ENCODE results near the gene MED12L. TPM values are rescaled to one million over a fixed set of nuclear protein-coding genes. Genes with fewer than 3 reads are reported as not detected.

The MED12L gene
- total RNA-seq, 1 donor from 2014 or later: 0.29 TPM

- peak; percentile 41 for DNase-seq (ENCODE audit: extremely low read depth, low read depth, low spot score)
Measured at GRCh38 chr3:151439652-151440125, 354.2 kb downstream of the MED12L start.

GRCh38 chr3:151440940-151441339, 355.5 kb downstream of the MED12L start:
- no peak for DNase-seq (ENCODE audit: extremely low read depth, low read depth, low spot score)

GRCh38 chr3:151443583-151443982, 358.1 kb downstream of the MED12L start:
- no peak for DNase-seq (ENCODE audit: extremely low read depth, low read depth, low spot score)

- DNase-seq (ENCODE audit: extremely low read depth, low read depth, low spot score): no peak
Measured at GRCh38 chr3:151445273-151446001, 360.0 kb downstream of the MED12L start.

- no peak for DNase-seq (ENCODE audit: extremely low read depth, low read depth, low spot score)
Measured at GRCh38 chr3:151446002-151446340, 360.5 kb downstream of the MED12L start.

GRCh38 chr3:151452368-151452767, 366.9 kb downstream of the MED12L start:
- DNase-seq (ENCODE audit: extremely low read depth, low read depth, low spot score): no peak

- DNase-seq (ENCODE audit: extremely low read depth, low read depth, low spot score): no peak
Measured at GRCh38 chr3:151452841-151453240, 367.4 kb downstream of the MED12L start.

GRCh38 chr3:151456065-151456464, 370.6 kb downstream of the MED12L start:
- DNase-seq (ENCODE audit: extremely low read depth, low read depth, low spot score): no peak

GRCh38 chr3:151459358-151459757, 373.9 kb downstream of the MED12L start:
- DNase-seq (ENCODE audit: extremely low read depth, low read depth, low spot score): no peak

- no peak for DNase-seq (ENCODE audit: extremely low read depth, low read depth, low spot score)
Measured at GRCh38 chr3:151460228-151460627, 374.8 kb downstream of the MED12L start.

GRCh38 chr3:151460774-151461450, 375.4 kb downstream of the MED12L start, which contains the start of gene IGSF10:
Gene IGSF10, minus strand, starts transcription at chr3:151461061. Its CDS starts 2,352 bp downstream, at chr3:151458709.
- no peak for DNase-seq (ENCODE audit: extremely low read depth, low read depth, low spot score)

GRCh38 chr3:151462278-151462780, 376.9 kb downstream of the MED12L start:
- no peak for DNase-seq (ENCODE audit: extremely low read depth, low read depth, low spot score)

- no peak for DNase-seq (ENCODE audit: extremely low read depth, low read depth, low spot score)
Measured at GRCh38 chr3:151462991-151463390, 377.5 kb downstream of the MED12L start.

GRCh38 chr3:151467069-151467468, 381.6 kb downstream of the MED12L start:
- no peak for DNase-seq (ENCODE audit: extremely low read depth, low read depth, low spot score)

GRCh38 chr3:151468284-151468917, 382.9 kb downstream of the MED12L start:
- DNase-seq (ENCODE audit: extremely low read depth, low read depth, low spot score): peak; percentile 50

GRCh38 chr3:151476344-151477018, 391.0 kb downstream of the MED12L start:
- DNase-seq (ENCODE audit: extremely low read depth, low read depth, low spot score): no peak

GRCh38 chr3:151477591-151478334, 392.3 kb downstream of the MED12L start:
- DNase-seq (ENCODE audit: extremely low read depth, low read depth, low spot score): no peak

- no peak for DNase-seq (ENCODE audit: extremely low read depth, low read depth, low spot score)
Measured at GRCh38 chr3:151478335-151478697, 392.9 kb downstream of the MED12L start.

GRCh38 chr3:151479452-151479851, 394.0 kb downstream of the MED12L start:
- no peak for DNase-seq (ENCODE audit: extremely low read depth, low read depth, low spot score)

- DNase-seq (ENCODE audit: extremely low read depth, low read depth, low spot score): no peak
Measured at GRCh38 chr3:151480492-151480891, 395.0 kb downstream of the MED12L start.

Data from glomerular endothelial cell (primary cell).